HCT116 (cell line): ENCODE results near the gene TPH2. TPM values are rescaled to one million over a fixed set of nuclear protein-coding genes. Genes with fewer than 3 reads are reported as not detected.

Experiments
- ATAC-seq: fragments of 200-7000 bp; cut with Tn5 transposase; 2 replicates; pipeline ENCODE4 v1.9.1; 2020; ENCODE audit warnings: mild to moderate bottlenecking, moderate library complexity
- BruUV-seq: library from RNA; stranded (reverse); fragments of 400-500 nt; replicated peaks from 2 replicates; lab custom pipeline; 2021; lab: Mats Ljungman, UMichigan
- CTCF ChIA-PET: fragments of 300-600 bp; sonication (Branson Sonifier 250); formaldehyde crosslinking; loops from one replicate; lab custom pipeline; 2021; ENCODE audit warnings: antibody characterized with exemption; lab: Charles Lee
- POLR2A ChIA-PET: fragments of 300-600, 350-600 bp; sonication (Branson Sonifier 250); formaldehyde crosslinking; loops from one replicate; lab custom pipeline; 2021; ENCODE audit warnings: antibody characterized with exemption; lab: Charles Lee
- RAD21 ChIA-PET, 2 experiments: fragments of 300-600 bp; sonication (Branson Sonifier 250); formaldehyde crosslinking; loops; one replicate each; lab custom pipeline; 2023; ENCODE audit warnings: low total read pairs in 2 of 2; ENCODE audit not compliant: uncharacterized antibody in 2 of 2, unreplicated experiment in 2 of 2, low non-redundant PET in 1 of 2; lab: Charles Lee
- DNase-seq: peaks from one replicate; pipeline ENCODE4 v3.0.0-alpha.2; 2010; ENCODE audit warnings: low read depth, low spot score
- H2AFZ ChIP-seq: fragments of 200-600 bp; shearing (Covaris generic), sonication (generic); 2 replicates; pipeline ENCODE4 v1.6.1; 2017; ENCODE audit warnings: low read depth, mixed run types, mixed read lengths, antibody characterized with exemption, low read length; ENCODE audit not compliant: poor library complexity, severe bottlenecking
- H3K27ac ChIP-seq: 2 replicates; pipeline ENCODE4 v1.5.1; 2012; ENCODE audit warnings: low read depth, low read length
- H3K27me3 ChIP-seq: fragments of 200-600 bp; sonication (generic); 2 replicates; pipeline ENCODE4 v1.6.1; 2016; ENCODE audit warnings: mixed run types, low read length, mixed read lengths; ENCODE audit not compliant: insufficient read depth
- H3K36me3 ChIP-seq, 2 experiments: fragments of 200-500 bp in 1 of 2; fragments of 200-600 bp in 1 of 2; sonication (Bioruptor generic) in 1 of 2; sonication (generic) in 1 of 2; 2 replicates each; pipeline versions ENCODE4 v1.5.1 to v1.6.1; 2014 to 2016; ENCODE audit warnings: low read length in 2 of 2, inconsistent platforms in 1 of 2, mixed read lengths in 1 of 2, mixed run types in 1 of 2; ENCODE audit not compliant: insufficient read depth in 2 of 2, control insufficient read depth in 1 of 2
- H3K4me1 ChIP-seq, 2 experiments: fragments of 200-600 bp in 1 of 2; sonication (generic) in 1 of 2; 2 replicates each; pipeline versions ENCODE4 v1.5.1 to v1.6.1; 2012 to 2017; ENCODE audit warnings: low read length in 2 of 2, inconsistent platforms in 1 of 2, mild to moderate bottlenecking in 1 of 2, mixed read lengths in 1 of 2, mixed run types in 1 of 2, moderate library complexity in 1 of 2; ENCODE audit not compliant: insufficient read depth in 2 of 2, control insufficient read depth in 1 of 2
- H3K4me2 ChIP-seq: fragments of 200-600 bp; sonication (generic); 2 replicates; pipeline ENCODE4 v1.6.1; 2017; ENCODE audit warnings: mixed run types, low read length, mixed read lengths
- H3K4me3 ChIP-seq, 2 experiments: fragments of 200-600 bp in 1 of 2; sonication (generic) in 1 of 2; replicated peaks in 1 of 2; 2 replicates each; pipeline ENCODE4 v1.5.1; 2011 to 2016; ENCODE audit warnings: low read length in 2 of 2, control low read depth in 1 of 2, low read depth in 1 of 2, mild to moderate bottlenecking in 1 of 2, mixed read lengths in 1 of 2, mixed run types in 1 of 2
- H3K79me2 ChIP-seq: fragments of 200-600 bp; sonication (generic); 2 replicates; pipeline ENCODE4 v1.6.1; 2017; ENCODE audit warnings: mild to moderate bottlenecking, mixed run types, low read length, moderate library complexity, mixed read lengths; ENCODE audit not compliant: insufficient read depth
- H3K9ac ChIP-seq: fragments of 200-600 bp; sonication (generic); 2 replicates; pipeline ENCODE4 v1.6.1; 2016; ENCODE audit warnings: low read length, mixed read lengths
- H3K9me2 ChIP-seq: fragments of 200-600 bp; sonication (generic), shearing (Covaris generic); 2 replicates; pipeline ENCODE4 v1.6.1; 2017; ENCODE audit warnings: mixed run types, mild to moderate bottlenecking, moderate library complexity; ENCODE audit not compliant: insufficient read depth
- H3K9me3 ChIP-seq, 2 experiments: fragments of 200-500 bp in 1 of 2; fragments of 200-600 bp in 1 of 2; sonication (Bioruptor generic) in 1 of 2; sonication (generic) in 1 of 2; 2 replicates each; pipeline ENCODE4 v1.6.1; 2014 to 2017; ENCODE audit warnings: low read length in 2 of 2, mixed read lengths in 2 of 2, inconsistent platforms in 1 of 2, low read depth in 1 of 2, mild to moderate bottlenecking in 1 of 2, mixed run types in 1 of 2, moderate library complexity in 1 of 2; ENCODE audit not compliant: control insufficient read depth in 1 of 2, insufficient read depth in 1 of 2
- H4K20me1 ChIP-seq: fragments of 200-600 bp; sonication (generic), shearing (Covaris generic); 2 replicates; pipeline ENCODE4 v1.6.1; 2017; ENCODE audit warnings: mixed run types, mild to moderate bottlenecking, moderate library complexity; ENCODE audit not compliant: insufficient read depth
- CBX3 ChIP-seq: IDR thresholded peaks from 2 replicates; pipeline ENCODE4 v1.6.1; 2012; ENCODE audit warnings: low read depth
- ELF1 ChIP-seq: IDR thresholded peaks from 2 replicates; pipeline ENCODE4 v1.6.1; 2012; ENCODE audit warnings: low read depth, borderline replicate concordance
- EZH2 ChIP-seq: fragments of 200-600 bp; sonication (generic); IDR thresholded peaks from 2 replicates; pipeline ENCODE4 v1.6.1; 2017; ENCODE audit warnings: antibody characterized with exemption, mixed run types
- EZH2phosphoT487 ChIP-seq: fragments of 200-600 bp; IDR thresholded peaks from 2 replicates; pipeline ENCODE4 v1.6.1; 2018; ENCODE audit warnings: antibody characterized with exemption, borderline replicate concordance
- FOSL1 ChIP-seq: IDR thresholded peaks from 2 replicates; pipeline ENCODE4 v1.6.1; 2012; ENCODE audit warnings: low read depth
- JUND ChIP-seq: IDR thresholded peaks from 2 replicates; pipeline ENCODE4 v1.6.1; 2012
- REST ChIP-seq: IDR thresholded peaks from 2 replicates; pipeline ENCODE4 v1.6.1; 2012; ENCODE audit warnings: low read depth
- SP1 ChIP-seq: IDR thresholded peaks from 2 replicates; pipeline ENCODE4 v1.6.1; 2012; ENCODE audit warnings: low read depth
- YY1 ChIP-seq: IDR thresholded peaks from 2 replicates; pipeline ENCODE4 v1.6.1; 2011; ENCODE audit warnings: low read length, low read depth, moderate library complexity, mild to moderate bottlenecking; ENCODE audit not compliant: insufficient replicate concordance; ENCODE audit errors: extremely low read depth
- intact Hi-C: fragments of 100-400 bp; cut with micrococcal nuclease; formaldehyde crosslinking; loops from 2 replicates; pipeline ENCODE4 v1.10.0; 2022
- total RNA-seq: library from RNA; stranded (reverse); gene quantifications from one replicate; pipeline ENCODE4 v1.2.1, GENCODE V29; 2021; ENCODE audit not compliant: unreplicated experiment
- TF ChIP-seq, protein P1 (sequence below), 3 experiments: fragments of 200-600 bp in 1 of 3; sonication (generic) in 1 of 3; IDR thresholded peaks in 2 of 3; conservative IDR thresholded peaks in 1 of 3; 2 replicates each; pipeline ENCODE4 v1.5.1; 2012 to 2017; ENCODE audit warnings: low read depth in 2 of 3, low read length in 2 of 3, antibody characterized with exemption in 1 of 3, borderline replicate concordance in 1 of 3, control low read depth in 1 of 3, mild to moderate bottlenecking in 1 of 3, mixed read lengths in 1 of 3, mixed run types in 1 of 3, moderate library complexity in 1 of 3; ENCODE audit not compliant: insufficient read depth in 1 of 3

Gene TPH2
- total RNA-seq, 1 experiment from 2014 or later, result not detected

GRCh38 chr12:71950819-71951218 is 12.2 kb downstream of the TPH2 start:
- Histone ChIP-seq H2AFZ (no peak overlapping the region), H3K9ac (no peak overlapping the region), H3K9me3 (no peaks in the 10 kb centered on the region), H3K4me3 (no peak overlapping the region), H3K36me3 (no peaks in the 10 kb centered on the region), H3K27me3 (no peaks in the 10 kb centered on the region), H3K9me2 (no peaks in the 10 kb centered on the region), H3K27ac (no peak overlapping the region), H4K20me1 (no peaks in the 10 kb centered on the region), H3K79me2 (no peaks in the 10 kb centered on the region), H3K4me1 (no peaks in the 10 kb centered on the region), H3K4me2 (no peak overlapping the region)
- RAD21 ChIA-PET, result no interaction called here
- no TSS peak for BruUV-seq
- ATAC-seq (no peak), DNase-seq (no peak)
- TF ChIP-seq REST (no peak), JUND (no peak)
- intact Hi-C loops, result no loop called here
- CTCF ChIA-PET, result no interaction called here
- POLR2A ChIA-PET, result no interaction called here

GRCh38 chr12:71954083-71954778 is 15.6 kb downstream of the TPH2 start:
- no peaks in the 10 kb centered on the region for H3K9me2 ChIP-seq
- H2AFZ ChIP-seq, result no peak overlapping the region
- H3K4me2 ChIP-seq, result no peak overlapping the region
- intact Hi-C loops, result no loop called here
- DNase-seq (no peak), ATAC-seq (no peak)
- H3K36me3 ChIP-seq, result no peaks in the 10 kb centered on the region
- no peaks in the 10 kb centered on the region for H3K27me3 ChIP-seq
- no TSS peak for BruUV-seq
- no peaks in the 10 kb centered on the region for H3K4me1 ChIP-seq
- H3K4me3 ChIP-seq, result no peak overlapping the region
- no peak overlapping the region for H3K9ac ChIP-seq
- ChIA-PET RAD21 (no interaction called here), POLR2A (no interaction called here), CTCF (no interaction called here)
- H3K9me3 ChIP-seq, result no peaks in the 10 kb centered on the region
- no peaks in the 10 kb centered on the region for H3K79me2 ChIP-seq
- H3K27ac ChIP-seq, result no peak overlapping the region
- H4K20me1 ChIP-seq, result no peaks in the 10 kb centered on the region
- TF ChIP-seq FOSL1 (no peak), REST (no peak), CBX3 (no peak), SP1 (no peak), EZH2 (no peak), EZH2phosphoT487 (no peak), YY1 (no peak), ELF1 (no peak)
- TF ChIP-seq, protein P1, sequence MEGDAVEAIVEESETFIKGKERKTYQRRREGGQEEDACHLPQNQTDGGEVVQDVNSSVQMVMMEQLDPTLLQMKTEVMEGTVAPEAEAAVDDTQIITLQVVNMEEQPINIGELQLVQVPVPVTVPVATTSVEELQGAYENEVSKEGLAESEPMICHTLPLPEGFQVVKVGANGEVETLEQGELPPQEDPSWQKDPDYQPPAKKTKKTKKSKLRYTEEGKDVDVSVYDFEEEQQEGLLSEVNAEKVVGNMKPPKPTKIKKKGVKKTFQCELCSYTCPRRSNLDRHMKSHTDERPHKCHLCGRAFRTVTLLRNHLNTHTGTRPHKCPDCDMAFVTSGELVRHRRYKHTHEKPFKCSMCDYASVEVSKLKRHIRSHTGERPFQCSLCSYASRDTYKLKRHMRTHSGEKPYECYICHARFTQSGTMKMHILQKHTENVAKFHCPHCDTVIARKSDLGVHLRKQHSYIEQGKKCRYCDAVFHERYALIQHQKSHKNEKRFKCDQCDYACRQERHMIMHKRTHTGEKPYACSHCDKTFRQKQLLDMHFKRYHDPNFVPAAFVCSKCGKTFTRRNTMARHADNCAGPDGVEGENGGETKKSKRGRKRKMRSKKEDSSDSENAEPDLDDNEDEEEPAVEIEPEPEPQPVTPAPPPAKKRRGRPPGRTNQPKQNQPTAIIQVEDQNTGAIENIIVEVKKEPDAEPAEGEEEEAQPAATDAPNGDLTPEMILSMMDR (IDR thresholded peaks at IDR 0.05 in 2 of 3, conservative IDR thresholded peaks at IDR 0.05 in 1 of 3; ENCODE audit: borderline replicate concordance in 1 of 3, insufficient read depth in 1 of 3, low read depth in 2 of 3, low read length in 2 of 3), result no peak
